Urinary bladder (tissue), 4 donors: Measurements from ENCODE around the gene CALR. TPM values are rescaled to one million over a fixed set of nuclear protein-coding genes. Genes with fewer than 3 reads are reported as not detected.

Experiments
- DNase-seq: peaks from one replicate; pipeline ENCODE4 v3.0.0-alpha.2; 2015; ENCODE audit errors: extremely low spot score
- H3K27ac ChIP-seq: one replicate; pipeline ENCODE4 v1.5.1; 2013; ENCODE audit warnings: low read depth, mild to moderate bottlenecking, moderate library complexity
- H3K36me3 ChIP-seq: one replicate; pipeline ENCODE4 v1.6.1; 2013; ENCODE audit warnings: mild to moderate bottlenecking, moderate library complexity; ENCODE audit not compliant: insufficient read depth
- H3K4me1 ChIP-seq: one replicate; pipeline ENCODE4 v1.6.1; 2013; ENCODE audit warnings: mild to moderate bottlenecking, moderate library complexity; ENCODE audit not compliant: insufficient read depth
- H3K4me3 ChIP-seq: one replicate; pipeline ENCODE4 v1.5.1; 2013; ENCODE audit warnings: low read depth, low read length
- WGBS: extraction: QIAGEN DNeasy Blood & Tissue Kit; methylation state at CpG from one replicate; pipeline ENCODE4 v1.1.7; 2013; 5-methylcytosine and 5-hydroxymethylcytosine counted together
- polyA plus RNA-seq: library from polyadenylated mRNA; stranded (reverse); fragments of 200-250 nt; gene quantifications from one replicate; pipeline ENCODE4 v1.2.3, GENCODE V29; 2013
- total RNA-seq: library from RNA; depleted of rRNA; stranded (reverse); fragments of >200 nt; gene quantifications from one replicate; pipeline ENCODE4 v1.2.3, GENCODE V29; 2014
- donor health status: healthy with polysubstance abuse.
- donor health status: healthy.

CALR gene
- total and polyA plus RNA-seq, 2 donors, result 350 to 366 TPM

GRCh38 chr19:12918253-12918652 lies 20.2 kb upstream of the CALR start:
- no peak for DNase-seq
- WGBS, result 95% methylated on average over 14 of the region's 14 CpGs
- Histone ChIP-seq H3K4me3 (no peak overlapping the region), H3K27ac (no peak overlapping the region), H3K36me3 (peaks cover 3% of the 10 kb centered on the region), H3K4me1 (no peaks in the 10 kb centered on the region)

GRCh38 chr19:12921047-12921446 lies 17.4 kb upstream of the CALR start:
- H3K4me3 ChIP-seq, result no peak overlapping the region
- no peaks in the 10 kb centered on the region for H3K4me1 ChIP-seq
- no peak overlapping the region for H3K27ac ChIP-seq
- H3K36me3 ChIP-seq, result peaks cover 3% of the 10 kb centered on the region
- 38% methylated on average over 3 of the region's 3 CpGs for WGBS
- DNase-seq, result no peak

GRCh38 chr19:12922959-12923358 lies 15.4 kb upstream of the CALR start:
- DNase-seq, result no peak
- Histone ChIP-seq H3K4me1 (no peaks in the 10 kb centered on the region), H3K36me3 (peaks cover 3% of the 10 kb centered on the region), H3K27ac (no peak overlapping the region), H3K4me3 (no peak overlapping the region)
- 98% methylated on average over 4 of the region's 4 CpGs for WGBS

DNA sequence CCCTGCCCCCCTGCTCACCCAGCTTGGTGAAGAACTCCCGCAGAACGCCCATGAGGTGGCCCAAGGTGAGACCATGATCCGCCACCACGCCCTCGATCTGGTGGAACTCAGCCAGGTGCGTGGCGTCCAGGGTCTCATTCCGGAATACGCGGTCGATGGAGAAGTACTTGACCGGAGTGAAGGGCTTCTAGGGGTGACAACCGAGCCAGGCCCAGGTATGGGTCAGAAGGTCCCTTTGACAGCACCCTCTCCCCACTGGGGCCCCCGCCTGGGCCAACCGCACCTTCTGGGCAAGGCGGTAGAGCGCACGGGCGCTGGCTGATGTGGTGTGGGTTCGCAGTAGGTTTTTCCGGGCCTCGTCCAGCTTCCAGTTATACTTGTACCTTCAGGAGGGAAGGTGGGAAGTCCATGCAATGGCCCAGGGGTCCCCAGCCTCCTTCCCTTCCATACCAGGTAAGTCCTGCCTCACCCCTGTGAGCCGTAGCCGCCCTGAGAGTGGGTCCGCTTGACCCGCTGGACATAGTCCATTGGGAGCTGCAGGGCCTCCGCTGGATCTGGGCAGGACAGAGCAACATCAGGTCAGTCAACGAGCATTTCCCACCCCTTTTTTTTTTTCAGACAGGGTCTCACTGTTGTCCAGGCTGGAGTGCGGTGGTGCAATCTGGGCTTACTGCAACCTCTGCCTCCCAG lies 13.6 kb upstream of the CALR start:
- WGBS, result 96% methylated on average over 29 of the region's 29 CpGs
- no peak overlapping the region for H3K27ac ChIP-seq
- H3K36me3 ChIP-seq, result peaks cover 5% of the 10 kb centered on the region
- H3K4me1 ChIP-seq, result no peaks in the 10 kb centered on the region
- no peak overlapping the region for H3K4me3 ChIP-seq
- no peak for DNase-seq

GRCh38 chr19:12930002-12930645 lies 8.3 kb upstream of the CALR start:
- Histone ChIP-seq H3K36me3 (peaks cover 2% of the 10 kb centered on the region), H3K4me3 (no peak overlapping the region), H3K27ac (no peak overlapping the region), H3K4me1 (no peaks in the 10 kb centered on the region)
- no peak for DNase-seq
- WGBS, result 90% methylated on average over 19 of the region's 19 CpGs

DNA sequence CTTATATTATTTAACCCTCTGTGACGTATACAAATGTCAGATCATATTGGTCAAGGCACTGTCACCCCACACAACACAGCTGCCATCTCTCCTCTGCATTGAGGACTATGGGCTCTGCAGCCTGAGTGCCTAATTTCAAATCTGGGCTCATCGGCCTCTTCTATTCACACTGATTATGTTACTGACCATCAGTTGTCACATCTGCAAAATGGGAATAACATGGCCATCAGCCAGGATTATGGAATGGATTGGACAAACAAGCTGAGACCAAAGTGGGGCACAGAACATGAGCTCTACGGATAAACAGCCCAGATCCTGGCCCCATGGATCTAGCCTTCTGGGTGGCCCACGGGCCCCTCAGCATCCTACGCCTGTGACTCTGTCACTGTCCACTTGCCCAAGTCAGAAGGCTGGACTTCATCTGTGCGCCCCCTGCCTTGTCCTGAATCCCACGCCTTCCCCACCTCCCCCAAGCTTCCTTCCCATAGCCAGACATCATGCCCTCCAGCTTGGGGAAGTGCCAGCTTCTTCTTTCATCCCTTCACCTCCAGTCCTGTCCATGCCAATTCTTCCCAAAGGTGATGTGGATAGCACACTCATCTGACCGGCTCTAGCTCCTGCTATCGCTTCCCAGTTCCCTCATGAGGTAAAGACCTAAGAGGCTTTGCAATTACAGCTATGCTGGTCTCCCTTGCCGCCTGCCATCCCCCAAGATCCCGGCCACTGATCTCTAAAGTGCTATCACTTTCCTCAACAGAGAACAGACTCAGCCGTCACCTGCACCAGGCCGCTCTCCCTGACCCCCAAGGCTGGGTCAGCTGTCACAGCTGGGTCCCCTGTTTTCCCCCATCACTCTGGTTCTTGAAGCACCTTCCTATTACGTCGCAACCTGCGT lies 5.8 kb upstream of the CALR start:
- Histone ChIP-seq H3K4me1 (no peaks in the 10 kb centered on the region), H3K27ac (no peak overlapping the region), H3K36me3 (peaks cover 2% of the 10 kb centered on the region), H3K4me3 (peak overlapping the region; percentile 70)
- DNase-seq, result no peak
- WGBS, result 29% methylated on average over 16 of the region's 16 CpGs

DNA sequence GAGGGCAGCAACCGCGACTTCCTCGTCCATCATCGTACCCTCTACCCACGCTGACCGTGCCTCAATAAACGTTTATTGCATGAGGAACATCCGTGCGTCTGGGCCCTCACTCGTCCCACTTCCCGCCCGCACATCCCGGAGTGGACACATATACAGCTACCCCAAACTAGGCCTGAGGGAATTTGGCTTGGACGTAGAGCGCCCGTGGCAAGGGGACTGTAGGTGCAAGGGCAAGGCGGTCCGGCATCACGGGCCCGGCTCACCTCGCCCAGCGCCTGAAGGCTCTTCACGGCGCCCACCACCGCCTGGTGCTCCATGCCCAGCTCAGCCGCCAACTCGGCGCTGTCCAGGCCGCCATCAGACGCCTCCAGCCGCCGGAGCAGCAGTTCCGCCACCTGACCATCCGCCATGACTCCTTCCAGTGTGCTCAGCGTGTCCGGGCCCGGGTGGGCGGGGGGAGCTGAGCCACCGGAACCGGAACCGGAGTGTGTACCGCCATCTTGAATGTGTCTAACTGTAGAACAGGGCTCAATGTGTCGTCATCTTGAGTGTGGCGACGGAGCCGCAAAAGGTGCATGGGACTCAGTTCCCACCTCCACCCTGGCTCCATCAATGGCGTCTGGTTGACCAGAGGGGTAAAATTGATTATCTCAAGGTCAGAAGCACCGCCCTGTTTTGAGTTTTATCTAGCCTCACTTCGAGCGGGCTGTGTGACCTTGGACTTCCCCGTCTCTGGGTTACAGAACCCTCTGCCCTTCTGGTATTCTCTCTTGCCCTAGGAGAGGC lies 4.9 kb upstream of the CALR start, which contains the start of gene FARSA:
TSS of gene FARSA (minus strand) at position 425 of the 786 bp plus-strand sequence. CDS start at position 410, 15 bp downstream.
- WGBS, result 3% methylated on average over 51 of the region's 51 CpGs
- Histone ChIP-seq H3K27ac (no peak within 1 kb of the TSS), H3K36me3 (peaks cover under 1% of the 10 kb centered on the region), H3K4me1 (no peaks in the 10 kb centered on the region), H3K4me3 (peak within 1 kb of the TSS; percentile 70)
- DNase-seq, result peak; percentile 85

DNA sequence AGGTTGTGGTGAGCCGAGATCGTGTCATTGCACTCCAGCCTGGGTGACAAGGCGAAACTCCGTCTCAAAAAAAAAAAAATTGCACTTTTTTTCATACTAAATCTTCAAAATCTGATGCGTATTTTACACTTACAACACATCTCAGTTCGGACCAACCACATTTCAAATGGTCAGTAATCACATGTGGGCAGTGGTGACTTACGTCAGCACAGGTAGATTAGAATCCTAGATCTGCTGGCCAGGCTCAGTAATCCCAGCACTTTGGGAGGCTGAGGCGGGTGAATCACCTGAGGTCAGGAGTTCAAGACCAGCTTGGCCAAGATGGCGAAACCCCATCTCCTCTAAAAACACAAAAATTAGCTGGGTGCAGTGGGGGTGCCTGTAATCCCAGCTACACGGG lies 3.3 kb upstream of the CALR start:
- no peaks in the 10 kb centered on the region for H3K36me3 ChIP-seq
- no peak overlapping the region for H3K27ac ChIP-seq
- WGBS, result 89% methylated on average over 10 of the region's 10 CpGs
- H3K4me1 ChIP-seq, result peaks cover 2% of the 10 kb centered on the region
- no peak overlapping the region for H3K4me3 ChIP-seq
- DNase-seq, result no peak

GRCh38 chr19:12936582-12936981 lies 1.8 kb upstream of the CALR start:
- H3K4me1 ChIP-seq, result peaks cover 3% of the 10 kb centered on the region
- 73% methylated on average over 7 of the region's 7 CpGs for WGBS
- H3K36me3 ChIP-seq, result no peaks in the 10 kb centered on the region

DNA sequence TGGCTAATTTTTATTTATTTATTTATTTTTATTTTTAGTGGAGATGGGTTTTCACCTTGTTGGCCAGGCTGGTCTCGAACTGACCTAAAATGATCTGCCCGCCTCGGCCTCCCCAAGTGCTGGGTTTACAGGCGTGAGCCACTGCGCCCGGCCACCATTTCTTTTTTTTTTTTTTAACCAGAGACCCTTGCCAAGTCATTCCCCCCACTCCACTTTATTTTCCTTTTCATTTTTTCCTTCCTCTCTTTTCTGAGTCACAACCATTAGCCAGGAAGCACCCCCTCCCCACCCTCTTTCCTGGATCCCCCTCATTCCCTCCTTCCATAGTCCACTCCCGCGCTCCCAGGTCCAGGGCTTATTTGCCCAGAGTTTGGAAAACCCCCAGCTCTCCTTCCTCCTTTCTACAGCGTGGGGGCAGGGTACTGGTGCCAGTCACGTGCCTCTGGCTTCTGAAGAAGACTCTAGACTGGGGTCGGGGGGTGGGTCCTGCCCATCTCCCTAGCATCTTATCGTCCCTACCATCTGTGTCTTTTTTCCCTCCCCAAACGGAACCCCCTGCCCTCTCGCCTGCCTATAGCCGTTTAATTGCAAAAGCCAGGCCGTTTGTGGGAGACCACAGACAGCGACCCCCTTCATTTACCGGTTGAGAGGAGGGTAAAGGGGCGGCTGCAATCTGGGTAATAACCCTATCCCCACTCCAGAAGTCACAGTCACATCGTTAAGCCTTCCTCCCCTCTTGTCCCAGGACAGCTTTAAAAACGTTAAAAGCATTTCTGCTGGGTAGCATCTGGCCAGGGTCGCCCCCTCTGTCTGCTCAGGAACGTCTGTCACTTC lies 1.1 kb upstream of the CALR start:
- Histone ChIP-seq H3K4me1 (peaks cover 3% of the 10 kb centered on the region), H3K4me3 (no peak overlapping the region), H3K27ac (no peak overlapping the region), H3K36me3 (peaks cover 2% of the 10 kb centered on the region)
- no peak for DNase-seq
- 20% methylated on average over 23 of the region's 23 CpGs for WGBS

More at GRCh38 chr19:12936582-12936981, 1.8 kb upstream of the CALR start:
- Histone ChIP-seq H3K27ac (no peak overlapping the region), H3K4me3 (no peak overlapping the region)
- no peak for DNase-seq

GRCh38 chr19:12938779-12939601 lies 581 bp downstream of the CALR start:
- under 1% methylated on average over 54 of the region's 54 CpGs for WGBS

GRCh38 chr19:12939975-12940423 lies 1.6 kb downstream of the CALR start:
- no peak for DNase-seq
- 65% methylated on average over 10 of the region's 10 CpGs for WGBS
- Histone ChIP-seq H3K4me3 (no peak overlapping the region), H3K4me1 (peaks cover 3% of the 10 kb centered on the region), H3K27ac (no peak overlapping the region), H3K36me3 (peaks cover 2% of the 10 kb centered on the region)

More at GRCh38 chr19:12938779-12939601, 581 bp downstream of the CALR start:
- Histone ChIP-seq H3K27ac (peak overlapping the region; percentile 85), H3K36me3 (peaks cover 2% of the 10 kb centered on the region), H3K4me1 (peaks cover 3% of the 10 kb centered on the region), H3K4me3 (peak overlapping the region; percentile 80)
- no peak for DNase-seq
